Large intestine (tissue), 3 donors: ENCODE data around the gene FOXP1. TPM values are rescaled to one million over a fixed set of nuclear protein-coding genes. Genes with fewer than 3 reads are reported as not detected.

ENCODE experiments used
- DNase-seq, 2 donors: peaks; one replicate each; pipeline versions ENCODE4 v3.0.0 to v3.0.0-alpha.2; 2013
- H3K27ac ChIP-seq: one replicate; pipeline ENCODE4 v1.5.1; 2013; ENCODE audit warnings: low read length
- H3K27me3 ChIP-seq: 2 replicates; pipeline ENCODE4 v1.6.1; 2013; ENCODE audit warnings: low read length; ENCODE audit not compliant: control insufficient read depth, insufficient read depth
- H3K36me3 ChIP-seq: 2 replicates; pipeline ENCODE4 v1.6.1; 2013; ENCODE audit warnings: low read length; ENCODE audit not compliant: control insufficient read depth, insufficient read depth
- H3K4me1 ChIP-seq: one replicate; pipeline ENCODE4 v1.6.1; 2013; ENCODE audit warnings: low read length; ENCODE audit not compliant: control insufficient read depth, insufficient read depth
- H3K4me3 ChIP-seq: one replicate; pipeline ENCODE4 v1.5.1; 2013; ENCODE audit warnings: low read length
- H3K9me3 ChIP-seq: one replicate; pipeline ENCODE4 v1.6.1; 2013; ENCODE audit warnings: mild to moderate bottlenecking, low read depth, low read length, moderate library complexity; ENCODE audit not compliant: control insufficient read depth
- WGBS: methylation state at CpG from one replicate; pipeline ENCODE4 v1.1.5; 2013; ENCODE audit warnings: low lambda C conversion rate; ENCODE audit not compliant: insufficient coverage; 5-methylcytosine and 5-hydroxymethylcytosine counted together
- polyA plus RNA-seq: library from polyadenylated mRNA; unstranded; fragments of 120-200 nt; gene quantifications from one replicate; pipeline ENCODE4 v1.2.1, GENCODE V29; 2013

FOXP1 gene
- polyA plus RNA-seq, 1 donor: 64.1 TPM

- H3K27ac ChIP-seq: no peak overlapping the region
- no peak overlapping the region for H3K4me3 ChIP-seq
- no peaks in the 10 kb centered on the region for H3K9me3 ChIP-seq
- no peaks in the 10 kb centered on the region for H3K27me3 ChIP-seq
- DNase-seq: no peak
- WGBS: no CpG with 5 or more reads among the region's 4 CpGs
- H3K4me1 ChIP-seq: peaks cover 7% of the 10 kb centered on the region
- no peaks in the 10 kb centered on the region for H3K36me3 ChIP-seq
Measured at GRCh38 chr3:71421475-71421819, 162.1 kb downstream of the FOXP1 start.

DNA sequence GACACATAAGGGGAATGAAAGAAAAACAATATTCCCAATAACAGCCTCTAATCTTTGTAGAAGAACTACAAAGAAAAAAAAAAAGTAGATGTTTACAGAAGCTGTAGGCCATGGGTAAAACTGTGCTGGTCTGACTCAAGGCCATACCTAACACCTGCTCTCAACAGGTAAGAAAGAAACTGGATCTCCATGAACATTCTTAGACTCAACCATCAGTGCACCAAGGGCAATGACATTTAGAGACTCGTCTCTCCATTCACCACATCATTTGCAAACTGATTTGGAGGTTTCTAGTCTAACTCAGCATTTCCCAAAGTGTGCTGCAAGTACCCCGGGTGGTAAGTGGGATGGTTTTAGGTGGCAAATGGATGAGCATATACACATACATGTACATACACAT lies 164.2 kb downstream of the FOXP1 start:
- Histone ChIP-seq H3K27ac (no peak overlapping the region), H3K4me3 (no peak overlapping the region), H3K4me1 (peaks cover 7% of the 10 kb centered on the region), H3K9me3 (no peaks in the 10 kb centered on the region), H3K27me3 (no peaks in the 10 kb centered on the region), H3K36me3 (no peaks in the 10 kb centered on the region)
- WGBS: no CpG with 5 or more reads among the region's 2 CpGs
- no peak for DNase-seq

GRCh38 chr3:71417791-71418190 lies 165.7 kb downstream of the FOXP1 start:
- no CpG with 5 or more reads among the region's 6 CpGs for WGBS
- Histone ChIP-seq H3K27me3 (no peaks in the 10 kb centered on the region), H3K27ac (no peak overlapping the region), H3K9me3 (no peaks in the 10 kb centered on the region), H3K4me1 (no peaks in the 10 kb centered on the region), H3K36me3 (no peaks in the 10 kb centered on the region), H3K4me3 (no peak overlapping the region)
- DNase-seq: no peak

- no peak overlapping the region for H3K27ac ChIP-seq
- H3K9me3 ChIP-seq: no peaks in the 10 kb centered on the region
- WGBS: no CpG with 5 or more reads among the region's 8 CpGs
- DNase-seq: peak in 1 of 2 donors; percentile 34
- no peaks in the 10 kb centered on the region for H3K27me3 ChIP-seq
- no peaks in the 10 kb centered on the region for H3K4me1 ChIP-seq
- H3K4me3 ChIP-seq: no peak overlapping the region
- H3K36me3 ChIP-seq: no peaks in the 10 kb centered on the region
Measured at GRCh38 chr3:71416876-71417275, 166.7 kb downstream of the FOXP1 start.

DNA sequence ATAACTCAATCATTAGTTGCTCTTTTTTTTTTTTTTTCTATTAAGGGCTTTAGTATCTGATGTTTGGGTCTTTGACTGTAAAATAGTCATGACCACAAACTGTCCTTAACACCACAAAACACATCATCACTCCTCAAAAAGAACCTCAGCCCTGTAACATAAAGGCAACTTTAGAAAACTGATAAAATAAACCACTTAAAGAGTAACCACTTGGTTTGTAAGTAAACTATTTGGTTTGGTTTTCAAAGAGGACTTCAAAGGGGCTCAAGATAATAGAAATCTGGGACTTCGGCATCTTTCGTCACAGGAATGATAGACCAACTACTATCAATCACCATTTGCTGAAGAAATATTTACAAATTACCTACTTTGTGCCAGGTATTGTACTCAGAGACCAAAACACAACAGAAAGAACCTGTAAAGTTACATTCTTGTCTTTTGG lies 167.8 kb downstream of the FOXP1 start:
- WGBS: 60% methylated on average over 1 of the region's 2 CpGs
- Histone ChIP-seq H3K27me3 (no peaks in the 10 kb centered on the region), H3K4me3 (no peak overlapping the region), H3K4me1 (no peaks in the 10 kb centered on the region), H3K9me3 (no peaks in the 10 kb centered on the region), H3K36me3 (no peaks in the 10 kb centered on the region), H3K27ac (no peak overlapping the region)
- no peak for DNase-seq

- no peak for DNase-seq
- Histone ChIP-seq H3K27me3 (no peaks in the 10 kb centered on the region), H3K36me3 (no peaks in the 10 kb centered on the region), H3K27ac (no peak overlapping the region), H3K9me3 (no peaks in the 10 kb centered on the region), H3K4me3 (no peak overlapping the region), H3K4me1 (no peaks in the 10 kb centered on the region)
- WGBS: no CpG with 5 or more reads among the region's 15 CpGs
Measured at GRCh38 chr3:71414189-71414927, 169.2 kb downstream of the FOXP1 start.

GRCh38 chr3:71413572-71413971 lies 170.0 kb downstream of the FOXP1 start:
- Histone ChIP-seq H3K4me3 (no peak overlapping the region), H3K4me1 (no peaks in the 10 kb centered on the region), H3K27ac (no peak overlapping the region), H3K27me3 (no peaks in the 10 kb centered on the region), H3K36me3 (no peaks in the 10 kb centered on the region), H3K9me3 (no peaks in the 10 kb centered on the region)
- 100% methylated on average over 1 of the region's 3 CpGs for WGBS
- DNase-seq: no peak

- Histone ChIP-seq H3K4me1 (no peaks in the 10 kb centered on the region), H3K27ac (no peak overlapping the region), H3K36me3 (no peaks in the 10 kb centered on the region), H3K27me3 (no peaks in the 10 kb centered on the region), H3K4me3 (no peak overlapping the region), H3K9me3 (no peaks in the 10 kb centered on the region)
- DNase-seq: no peak
- WGBS: 83% methylated on average over 1 of the region's 1 CpG
Measured at GRCh38 chr3:71409352-71409751, 174.2 kb downstream of the FOXP1 start.

DNA sequence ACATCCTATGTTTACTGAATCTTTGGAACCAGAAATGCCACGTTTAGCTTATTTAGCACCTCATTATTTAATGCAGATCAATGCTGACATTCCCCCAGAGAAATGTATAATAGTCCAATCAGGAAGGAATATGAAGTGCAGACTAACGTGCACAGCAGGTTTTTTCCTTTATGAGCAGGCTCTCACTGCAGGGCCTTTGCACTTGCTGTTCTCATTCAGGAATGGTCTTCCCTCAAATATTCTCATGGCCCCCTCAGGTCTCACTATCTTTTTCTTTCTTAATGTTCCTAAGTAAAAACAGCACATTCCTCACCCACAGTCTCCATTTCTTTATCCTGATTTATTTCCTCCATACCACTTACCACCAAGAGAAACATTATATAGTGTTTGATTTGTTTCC lies 174.6 kb downstream of the FOXP1 start:
- no peaks in the 10 kb centered on the region for H3K27me3 ChIP-seq
- H3K27ac ChIP-seq: no peak overlapping the region
- H3K9me3 ChIP-seq: no peaks in the 10 kb centered on the region
- no peak for DNase-seq
- H3K4me3 ChIP-seq: no peak overlapping the region
- H3K4me1 ChIP-seq: no peaks in the 10 kb centered on the region
- no peaks in the 10 kb centered on the region for H3K36me3 ChIP-seq
- no CpG with 5 or more reads among the region's 2 CpGs for WGBS

GRCh38 chr3:71407823-71408222 lies 175.7 kb downstream of the FOXP1 start:
- WGBS: 100% methylated on average over 2 of the region's 10 CpGs
- Histone ChIP-seq H3K4me3 (no peak overlapping the region), H3K27ac (no peak overlapping the region)

More at GRCh38 chr3:71407823-71408222, 175.7 kb downstream of the FOXP1 start:
- Histone ChIP-seq H3K27me3 (no peaks in the 10 kb centered on the region), H3K36me3 (no peaks in the 10 kb centered on the region), H3K4me1 (no peaks in the 10 kb centered on the region), H3K9me3 (no peaks in the 10 kb centered on the region)
- no peak for DNase-seq
